HuH-7 (cell line): ENCODE measurements around the gene RARB.

Experiments
- DNase-seq: peaks from one replicate; pipeline ENCODE4 v3.0.0; 2011; ENCODE audit warnings: low spot score

The RARB gene

DNA sequence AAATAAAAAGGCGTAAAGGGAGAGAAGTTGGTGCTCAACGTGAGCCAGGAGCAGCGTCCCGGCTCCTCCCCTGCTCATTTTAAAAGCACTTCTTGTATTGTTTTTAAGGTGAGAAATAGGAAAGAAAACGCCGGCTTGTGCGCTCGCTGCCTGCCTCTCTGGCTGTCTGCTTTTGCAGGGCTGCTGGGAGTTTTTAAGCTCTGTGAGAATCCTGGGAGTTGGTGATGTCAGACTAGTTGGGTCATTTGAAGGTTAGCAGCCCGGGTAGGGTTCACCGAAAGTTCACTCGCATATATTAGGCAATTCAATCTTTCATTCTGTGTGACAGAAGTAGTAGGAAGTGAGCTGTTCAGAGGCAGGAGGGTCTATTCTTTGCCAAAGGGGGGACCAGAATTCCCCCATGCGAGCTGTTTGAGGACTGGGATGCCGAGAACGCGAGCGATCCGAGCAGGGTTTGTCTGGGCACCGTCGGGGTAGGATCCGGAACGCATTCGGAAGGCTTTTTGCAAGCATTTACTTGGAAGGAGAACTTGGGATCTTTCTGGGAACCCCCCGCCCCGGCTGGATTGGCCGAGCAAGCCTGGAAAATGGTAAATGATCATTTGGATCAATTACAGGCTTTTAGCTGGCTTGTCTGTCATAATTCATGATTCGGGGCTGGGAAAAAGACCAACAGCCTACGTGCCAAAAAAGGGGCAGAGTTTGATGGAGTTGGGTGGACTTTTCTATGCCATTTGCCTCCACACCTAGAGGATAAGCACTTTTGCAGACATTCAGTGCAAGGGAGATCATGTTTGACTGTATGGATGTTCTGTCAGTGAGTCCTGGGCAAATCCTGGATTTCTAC is at the start of gene RARB:
RARB (plus strand) TSS at position 322 of the 847 bp plus-strand sequence; CDS start at position 791, 469 bp downstream.
- peak; percentile 92 for DNase-seq

DNA sequence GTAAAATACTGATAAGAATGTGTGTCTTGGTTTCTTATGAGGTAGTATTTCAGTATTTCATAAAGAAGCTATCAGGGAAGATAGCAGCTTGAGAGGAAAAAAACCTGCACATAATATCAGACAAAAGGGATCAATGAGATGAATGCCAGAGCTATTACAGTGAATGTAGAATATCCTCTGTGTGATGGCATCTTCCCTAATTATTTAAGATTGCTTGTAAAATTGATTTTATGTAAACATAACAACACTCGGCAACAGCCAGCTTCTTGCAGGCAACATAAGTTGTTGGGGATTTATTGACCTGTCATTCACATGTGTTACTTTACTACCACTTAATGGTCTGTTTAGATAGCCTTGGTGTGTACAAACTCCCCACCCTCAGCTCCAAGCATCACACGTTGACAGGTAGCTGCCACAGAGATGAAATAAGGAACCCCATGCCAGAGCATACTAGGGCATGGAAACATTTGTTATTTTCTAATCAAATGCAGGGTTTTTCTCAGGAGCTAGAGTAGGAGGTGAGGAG is 49.2 kb upstream of the RARB start:
- peak; percentile 26 for DNase-seq

DNA sequence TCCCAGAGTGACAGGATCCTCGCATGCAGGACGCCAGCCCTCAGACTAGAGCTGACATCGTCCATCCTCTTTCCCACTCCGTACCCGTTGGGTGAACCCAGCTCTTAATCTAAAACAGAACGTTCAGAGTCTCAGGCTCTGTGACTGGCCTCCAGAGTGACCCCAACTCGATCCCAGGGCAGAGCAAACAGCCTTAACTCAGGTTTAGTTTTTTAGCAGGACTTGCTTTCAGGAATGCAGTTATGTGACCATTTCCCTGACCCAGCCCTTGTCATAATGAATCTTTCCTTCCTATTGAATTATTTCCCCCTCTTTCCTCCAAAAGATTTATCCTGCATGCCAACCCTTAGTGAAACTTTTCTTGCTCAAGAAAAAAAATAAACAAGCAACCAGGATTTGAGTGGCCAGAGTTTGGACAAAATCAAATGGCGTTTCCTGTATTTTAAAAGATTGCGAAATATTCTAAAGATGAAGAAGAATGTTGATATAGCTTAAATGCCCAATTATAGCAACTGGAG is 47.8 kb upstream of the RARB start:
- no peak for DNase-seq

DNA sequence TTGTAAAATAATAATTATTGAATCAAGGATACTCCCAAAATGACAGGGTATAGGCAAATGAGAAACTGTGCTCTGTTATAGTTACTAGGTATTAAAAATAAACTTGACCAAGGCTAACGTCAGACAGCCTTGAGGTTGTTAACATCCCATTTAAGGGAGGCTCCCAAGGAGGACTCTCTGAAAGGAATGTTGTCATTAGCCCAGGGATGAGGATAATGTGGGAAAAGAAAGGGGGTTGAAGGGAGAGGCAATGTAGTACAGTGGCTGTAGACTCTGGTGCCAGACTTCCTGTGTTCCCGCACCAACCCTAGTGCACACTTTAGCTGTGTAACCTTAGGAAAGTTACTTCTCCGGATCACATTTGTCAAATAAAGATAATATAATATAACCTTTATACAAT is 47.0 kb upstream of the RARB start:
- no peak for DNase-seq

DNA sequence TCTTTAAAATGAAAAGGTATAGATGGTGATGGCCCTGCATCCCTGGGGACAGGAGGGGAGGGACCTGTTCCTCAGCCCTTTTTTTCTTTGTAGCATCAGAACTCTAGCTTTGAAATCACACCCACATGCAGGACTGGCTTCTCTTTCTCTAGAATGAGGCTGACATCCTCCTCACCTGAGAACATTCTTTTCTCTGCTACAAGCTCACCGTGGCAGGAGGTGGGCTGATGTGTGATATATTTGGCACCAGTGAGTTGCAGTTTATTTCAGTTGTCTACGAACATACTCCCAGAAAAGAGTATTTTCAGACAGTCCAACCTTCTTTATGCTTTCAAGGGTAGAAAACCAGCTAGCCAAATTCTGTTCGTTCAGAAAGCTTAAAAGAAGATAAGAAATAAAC is 43.6 kb upstream of the RARB start:
- no peak for DNase-seq

DNA sequence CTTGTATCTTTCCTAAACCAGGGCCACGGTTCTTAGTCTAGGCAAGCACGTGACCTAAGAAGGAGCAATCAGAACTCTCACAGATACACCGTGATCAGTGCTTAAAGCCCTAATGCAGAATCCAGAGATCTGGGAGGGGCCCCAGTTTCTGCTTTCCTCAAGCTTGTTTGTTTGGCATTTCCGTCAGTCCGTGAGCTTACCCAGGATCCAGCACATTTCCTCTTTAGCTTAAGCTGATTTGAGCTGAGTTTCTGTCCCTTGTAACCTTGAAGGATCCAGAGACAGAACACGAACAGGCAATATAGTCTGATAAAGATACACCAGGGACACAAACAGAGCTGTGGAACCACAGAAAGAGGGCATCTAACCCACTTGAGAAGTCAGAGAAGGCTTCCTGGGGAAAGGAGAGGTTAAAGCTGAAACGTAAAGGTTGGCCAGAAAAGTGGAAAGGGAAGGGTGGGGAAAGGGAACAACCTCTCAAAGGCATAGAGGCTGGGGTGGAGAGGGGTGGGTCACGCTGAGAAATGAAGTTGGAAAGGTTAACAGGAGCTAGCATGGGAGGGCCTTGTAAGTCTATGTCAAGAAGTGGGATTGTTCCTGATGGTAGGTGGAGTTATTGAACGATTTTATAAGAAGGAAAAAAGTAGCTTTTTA is 42.1 kb upstream of the RARB start:
- DNase-seq, result no peak

DNA sequence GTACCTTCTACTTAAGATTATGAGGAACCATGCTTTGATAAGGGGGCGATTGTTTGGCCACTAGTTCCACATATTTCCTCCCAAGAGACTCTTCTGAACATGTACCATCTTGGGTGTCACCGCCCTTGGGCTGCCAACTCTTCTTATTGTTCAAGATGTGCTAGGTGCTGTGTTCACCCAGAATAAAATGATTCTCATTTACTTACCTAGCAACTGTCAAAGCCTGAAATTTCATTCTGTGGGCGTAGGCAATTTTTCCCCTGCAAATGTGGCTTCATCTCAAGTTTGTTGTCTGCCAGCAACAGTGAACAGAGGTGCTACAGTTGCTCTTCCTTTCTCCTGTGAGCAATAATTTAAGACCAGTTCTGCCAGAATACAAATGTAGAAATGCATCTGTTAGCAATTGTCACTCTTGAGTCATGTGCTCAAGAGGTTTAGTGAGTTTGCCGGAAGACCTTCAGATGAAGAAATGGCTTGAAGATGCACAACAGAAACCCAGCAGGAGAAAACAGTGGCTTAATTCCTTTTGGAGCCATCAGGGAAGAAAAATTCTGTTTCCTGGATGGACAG is 41.3 kb upstream of the RARB start:
- no peak for DNase-seq

DNA sequence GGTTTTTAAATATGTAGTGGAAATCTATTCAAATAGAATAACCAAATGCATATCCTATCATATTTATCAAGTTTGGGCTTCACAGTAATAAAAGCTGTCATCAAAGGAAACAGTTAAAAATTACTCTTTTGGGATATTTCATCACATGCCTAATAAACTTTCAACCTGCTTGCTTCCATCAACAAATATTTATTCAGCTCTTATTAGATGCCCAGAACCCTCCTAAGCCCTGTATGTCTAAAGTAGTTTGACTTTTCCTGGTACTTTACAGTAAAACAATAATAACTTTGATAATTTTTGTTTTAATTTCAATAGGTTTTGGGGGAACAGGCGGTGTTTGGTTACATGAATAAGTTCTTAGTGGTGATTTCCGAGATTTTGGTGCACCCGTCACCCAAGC is 37.5 kb upstream of the RARB start:
- DNase-seq, result no peak

DNA sequence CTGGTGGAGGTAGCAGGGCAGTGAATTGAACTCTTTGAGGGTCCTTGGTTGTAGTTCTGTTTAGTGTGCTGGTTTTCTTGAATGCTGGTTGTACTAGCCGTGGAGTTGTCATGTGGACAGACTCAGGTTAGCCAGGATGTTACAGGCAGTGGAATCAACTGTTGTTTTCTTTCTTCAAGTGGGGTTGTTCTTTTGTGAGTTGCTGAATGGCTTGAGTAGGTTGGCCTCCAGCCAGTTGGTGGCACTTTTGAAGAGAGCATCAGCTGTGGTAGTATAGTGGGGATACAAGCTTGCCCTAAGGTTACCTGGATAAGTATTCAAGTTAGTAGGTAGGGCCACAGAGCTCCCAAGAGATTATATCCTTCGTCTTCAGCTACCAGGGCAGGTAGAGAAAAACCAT is 31.8 kb upstream of the RARB start:
- DNase-seq, result no peak

DNA sequence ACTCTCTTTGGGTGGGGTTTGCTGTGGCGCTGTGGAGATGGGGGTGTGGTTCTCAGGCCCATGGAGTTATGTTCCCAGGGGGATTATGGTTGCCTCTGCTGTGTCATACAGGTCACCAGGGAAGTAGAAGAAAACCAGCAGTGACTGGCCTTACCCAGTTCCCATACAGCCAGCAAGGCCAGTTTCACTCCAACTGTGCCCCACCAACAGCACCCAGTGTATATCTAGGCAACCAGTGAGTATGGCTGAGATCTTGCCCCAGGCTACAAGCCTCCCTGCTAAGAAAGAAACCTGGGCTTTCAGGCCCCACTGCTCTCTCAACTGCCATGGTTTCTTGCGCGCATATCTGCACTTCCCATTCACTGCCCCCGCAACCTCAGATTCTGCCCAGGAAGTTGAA is 31.4 kb upstream of the RARB start:
- DNase-seq, result no peak

DNA sequence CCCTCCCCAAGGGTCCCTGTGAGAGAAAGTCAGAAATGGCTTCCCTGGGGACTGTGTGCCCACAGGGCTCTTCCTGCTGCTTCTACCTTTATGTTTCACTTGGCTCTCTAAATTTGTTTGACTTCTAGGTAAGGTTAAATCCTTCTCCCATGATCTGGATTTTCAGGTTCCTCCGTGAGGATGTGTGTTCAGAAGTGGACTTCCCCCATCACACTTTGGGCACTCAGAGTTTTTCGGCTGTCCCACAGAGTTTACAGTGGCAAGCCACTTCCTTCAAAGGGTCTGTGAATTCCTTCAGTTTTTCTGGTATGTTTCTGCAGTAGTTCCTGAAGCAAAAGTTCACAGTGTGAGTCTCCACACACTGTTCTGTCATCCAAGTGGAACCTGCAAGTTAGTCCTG is 30.9 kb upstream of the RARB start:
- no peak for DNase-seq

DNA sequence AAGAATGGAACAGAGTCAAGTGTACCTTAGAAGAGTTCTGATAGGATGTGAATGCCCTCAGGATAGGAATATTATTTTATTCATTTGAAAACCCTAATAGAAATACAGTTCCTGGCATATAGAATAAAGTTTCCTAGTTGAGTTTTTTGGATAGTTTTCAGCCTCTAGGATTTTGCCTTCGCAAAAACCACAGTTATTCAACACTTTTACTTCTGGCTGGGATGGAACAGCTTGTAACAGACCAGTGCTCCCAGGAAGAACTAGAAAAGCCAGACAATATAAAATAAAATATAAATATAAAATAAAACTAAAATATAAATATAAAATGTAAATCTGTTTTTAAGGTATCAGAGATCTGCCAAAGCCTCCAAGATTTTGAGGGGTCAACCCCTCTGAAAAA is 27.5 kb upstream of the RARB start:
- no peak for DNase-seq

DNA sequence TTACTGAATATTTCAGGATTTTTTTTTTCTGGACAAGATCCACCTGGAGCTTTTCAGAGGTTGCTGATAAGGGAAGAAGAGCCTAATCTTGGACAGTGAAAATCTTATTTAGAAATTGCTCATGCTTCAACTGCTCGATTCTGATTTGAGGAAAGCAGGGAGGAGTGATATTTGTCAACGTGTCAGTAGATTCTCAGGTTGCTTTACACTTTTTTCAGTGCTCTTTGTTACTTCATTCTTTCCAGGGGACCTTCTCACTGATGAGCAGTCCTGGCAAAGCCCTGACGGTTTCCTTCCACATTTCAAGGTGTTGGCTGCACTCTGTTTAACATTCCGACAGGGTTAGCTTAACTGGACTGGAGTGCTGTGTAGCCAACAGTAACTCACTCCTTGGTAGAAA is 24.1 kb upstream of the RARB start:
- no peak for DNase-seq

DNA sequence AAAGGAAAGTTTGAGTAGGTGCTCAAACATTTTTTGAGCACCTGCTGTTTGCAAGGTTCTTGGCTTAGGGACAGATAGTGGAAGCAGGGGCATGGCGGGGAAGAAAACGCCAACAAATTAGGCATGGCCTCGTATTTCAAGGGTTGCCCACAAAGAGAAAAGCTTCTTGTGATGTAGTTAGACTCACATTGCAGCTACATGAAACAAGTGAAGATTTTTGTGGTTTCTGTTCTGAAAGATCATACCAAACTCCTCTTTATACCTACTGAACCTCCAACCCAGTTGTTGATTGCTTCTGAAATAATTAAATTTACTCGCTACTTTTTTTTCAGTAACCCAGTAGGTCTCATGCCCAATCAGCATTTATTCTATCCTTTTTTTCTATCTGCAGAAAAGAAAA is 23.5 kb upstream of the RARB start:
- no peak for DNase-seq

DNA sequence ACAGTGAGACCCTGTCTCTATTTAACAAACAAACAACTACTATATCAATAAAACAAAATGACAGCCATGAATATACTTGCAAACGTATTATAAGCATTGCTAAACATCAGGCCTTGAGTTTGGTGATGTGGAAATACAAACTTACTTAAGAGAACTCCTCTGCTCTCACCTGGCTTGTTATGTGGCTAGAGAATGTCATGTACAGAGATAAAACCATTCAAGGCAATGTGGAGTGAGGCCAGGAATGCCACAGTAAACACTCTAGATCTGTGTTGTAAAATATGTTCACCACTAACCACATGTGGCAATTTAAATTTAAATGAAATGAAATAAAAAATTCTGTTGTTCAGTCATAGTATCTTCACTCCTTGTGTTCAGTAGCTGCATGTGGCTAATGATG is 22.7 kb upstream of the RARB start:
- no peak for DNase-seq

DNA sequence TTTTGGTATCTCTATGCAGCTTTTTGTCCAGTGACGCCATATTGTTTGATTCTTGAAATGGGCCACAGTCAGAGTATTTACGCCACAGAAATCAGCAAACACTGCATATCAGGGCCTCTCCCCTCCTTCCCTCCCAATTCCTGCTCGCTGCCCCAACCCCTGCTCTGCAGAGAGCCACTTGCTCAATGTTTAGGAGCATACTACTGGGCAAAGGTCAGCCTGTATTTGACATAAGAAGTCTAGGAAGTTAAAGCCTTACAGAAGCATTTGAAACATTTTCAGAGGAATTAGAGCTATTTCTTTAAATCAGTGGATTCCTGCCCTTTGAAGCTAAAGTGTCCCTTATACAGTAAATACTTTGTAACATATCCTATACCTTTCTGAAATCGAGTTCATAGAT is 17.4 kb upstream of the RARB start:
- DNase-seq, result no peak

DNA sequence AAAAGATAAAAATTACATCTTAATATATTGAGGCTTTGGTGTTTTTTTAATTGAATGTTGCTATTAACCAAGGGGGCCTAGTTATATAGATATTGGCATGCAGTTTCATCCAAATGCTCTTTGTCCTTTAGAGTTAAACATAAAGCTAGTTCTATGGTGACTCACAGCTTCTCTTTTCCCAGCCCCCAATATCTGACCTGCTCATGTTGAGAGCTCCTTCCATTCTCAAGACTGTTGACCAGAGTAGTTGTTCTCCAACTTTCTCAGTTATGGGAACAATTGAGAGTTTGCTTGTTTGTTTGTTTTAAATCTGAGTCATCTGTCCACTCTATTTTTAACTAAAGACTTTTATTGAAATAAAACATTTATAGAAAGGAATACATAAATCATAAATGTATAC is 15.8 kb upstream of the RARB start:
- DNase-seq, result no peak

DNA sequence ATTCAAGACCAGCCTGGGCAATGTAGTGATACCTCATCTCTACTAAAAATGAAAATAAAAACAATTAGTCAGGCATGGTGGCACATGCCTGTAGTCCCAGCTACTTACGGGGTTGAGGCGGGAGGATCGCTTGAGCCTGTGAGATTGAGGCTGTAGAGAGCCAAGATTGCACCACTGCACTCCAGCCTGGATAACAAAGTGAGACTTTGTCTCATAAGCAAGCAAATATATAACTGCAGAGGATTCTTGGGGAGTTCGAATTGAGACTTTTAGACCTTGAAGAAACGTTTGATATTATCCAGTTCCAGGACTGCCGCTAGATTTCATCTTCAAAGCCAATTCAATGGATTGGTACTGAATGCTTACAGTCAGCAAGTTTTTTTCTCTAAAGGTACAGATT is 11.9 kb upstream of the RARB start:
- DNase-seq, result no peak

DNA sequence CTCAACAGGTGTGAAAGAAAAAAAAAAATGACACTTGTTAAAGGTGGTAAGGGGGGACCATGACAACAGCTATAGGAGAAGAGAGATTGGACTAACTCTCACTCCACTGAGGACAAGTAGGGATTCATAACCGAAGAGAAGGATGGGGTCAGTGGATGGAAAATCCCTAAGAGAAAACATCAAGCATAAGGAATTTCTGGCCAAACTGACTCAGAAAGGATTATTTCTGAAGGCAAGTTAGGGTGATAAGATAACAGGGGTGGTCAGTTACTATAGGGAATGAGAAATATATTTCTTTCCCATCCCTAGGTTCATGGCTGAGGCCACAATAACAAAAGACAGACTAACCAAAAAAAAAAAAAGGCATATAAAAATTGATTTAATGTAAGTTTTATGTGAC is 9.5 kb upstream of the RARB start:
- DNase-seq, result no peak

DNA sequence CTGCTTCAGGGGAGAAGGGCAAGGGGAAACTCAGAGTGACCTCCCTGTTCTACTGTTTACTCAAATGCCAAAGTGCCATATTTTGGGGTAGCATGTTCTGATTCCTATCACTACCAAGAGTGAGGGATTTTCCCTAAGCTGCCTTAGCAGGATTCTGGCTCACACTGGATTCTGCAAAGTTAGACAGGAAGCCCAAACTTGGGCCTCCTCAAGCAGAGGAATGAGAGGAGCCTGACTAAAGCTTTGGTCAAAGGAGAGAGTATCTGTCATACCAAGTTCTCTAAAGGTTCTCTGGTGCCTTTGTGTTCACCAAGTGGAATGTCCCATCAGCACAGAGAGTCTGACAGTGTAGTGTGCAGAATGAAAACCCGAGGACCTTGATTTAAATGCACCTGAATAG is 8.8 kb upstream of the RARB start:
- no peak for DNase-seq

DNA sequence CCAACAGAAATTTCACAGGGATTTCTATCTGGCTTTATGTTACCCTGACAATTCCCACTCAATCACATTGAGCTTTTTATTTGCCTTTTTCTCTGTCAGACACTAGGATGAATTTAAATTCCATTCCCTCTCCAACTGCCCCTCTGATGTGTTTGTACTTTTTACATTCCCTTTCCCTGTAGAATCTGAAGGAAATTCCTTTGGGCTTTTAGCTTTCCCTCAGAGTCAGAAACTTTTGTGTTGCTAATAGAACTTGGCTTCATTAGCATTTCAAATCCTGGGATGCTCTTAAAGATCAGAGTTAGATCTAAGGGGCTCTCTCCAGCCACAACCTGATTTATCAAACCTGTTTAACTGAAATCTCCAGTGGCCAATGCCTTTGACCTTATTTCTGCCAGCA is 7.9 kb upstream of the RARB start:
- no peak for DNase-seq

DNA sequence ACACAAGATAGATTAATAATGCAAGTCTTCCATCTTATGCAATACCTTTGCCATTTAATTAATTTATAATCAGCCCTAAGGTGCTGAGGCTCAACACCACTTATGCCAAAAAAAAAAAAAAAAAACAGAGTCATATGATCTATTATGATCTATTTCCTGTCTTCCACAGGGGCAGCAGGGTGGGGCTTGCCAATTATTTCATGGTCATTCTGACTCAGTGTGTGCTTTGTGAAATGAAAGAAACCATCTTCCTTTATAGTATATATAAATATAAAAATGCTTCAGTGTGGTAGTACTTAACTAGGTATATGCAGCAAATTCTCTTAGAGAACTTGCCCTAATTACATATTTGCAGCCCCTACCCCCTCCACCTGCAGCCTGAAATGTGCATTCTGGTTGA is 7.2 kb upstream of the RARB start:
- DNase-seq, result no peak

DNA sequence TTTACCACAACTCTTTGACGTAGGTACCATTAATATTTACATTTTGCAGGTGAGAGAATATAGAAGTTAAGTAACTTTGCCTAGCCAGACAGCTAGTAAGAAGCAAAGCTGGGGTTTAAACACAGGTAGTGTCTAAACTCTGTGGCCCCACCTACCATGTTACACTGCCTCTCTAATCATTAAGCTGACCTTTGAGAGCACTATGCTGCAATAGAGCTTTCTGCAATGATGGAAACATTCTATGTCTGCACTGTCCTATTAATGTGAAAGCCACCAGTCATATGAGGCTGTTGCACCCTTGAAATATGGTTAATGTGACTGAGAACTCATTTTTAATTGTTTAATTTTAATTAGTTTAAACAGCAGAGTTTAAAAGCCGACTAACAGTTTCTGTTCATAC is 6.3 kb upstream of the RARB start:
- DNase-seq, result no peak
